K562 (cell line): Measurements from ENCODE around the gene SEC24C. TPM values are rescaled to one million over a fixed set of nuclear protein-coding genes. Genes with fewer than 3 reads are reported as not detected.

ENCODE experiments used
- ADNP ChIP-seq: fragments of 200-800 bp; sonication (Bioruptor generic); IDR thresholded peaks from 2 replicates; pipeline ENCODE4 v1.6.1; 2016; ENCODE audit warnings: missing genetic modification characterization, missing compliant biosample characterization
- C11orf30 ChIP-seq: fragments of 450-650 bp; IDR thresholded peaks from 2 replicates; pipeline ENCODE4 v1.6.1; 2016; ENCODE audit warnings: low read depth, mild to moderate bottlenecking
- NCOA2 ChIP-seq, 2 experiments: fragments of 450-650 bp; IDR thresholded peaks; 2 replicates each; pipeline ENCODE4 v1.6.1; 2018; ENCODE audit warnings: mild to moderate bottlenecking in 2 of 2, moderate library complexity in 1 of 2; ENCODE audit not compliant: partially characterized antibody in 2 of 2
- polyA plus RNA-seq, 8 experiments: library from polyadenylated mRNA; depleted of rRNA in 4 of 8; stranded (reverse) in 5 of 8; unstranded in 3 of 8; fragments of >200 nt; fragmentation: Nextera tagmentation in 2 of 8; fragmentation: Illumina TruSeq in 1 of 8; extraction: Ambion mirVana in 2 of 8; extraction: Trizol in 1 of 8; gene quantifications; 2 replicates each; pipeline versions ENCODE4 v1.2.1 to v1.2.3, GENCODE V29; 2011 to 2014; ENCODE audit warnings: inconsistent platforms in 1 of 8, missing spikeins in 1 of 8
- total RNA-seq, 7 experiments: library from RNA; depleted of rRNA in 6 of 7; stranded (reverse); fragments of >200 nt in 6 of 7; fragmentation: Illumina TruSeq in 2 of 7; extraction: Trizol in 2 of 7; gene quantifications; 2 replicates each; pipeline versions ENCODE4 v1.2.1 to v1.2.3, GENCODE V29; 2011 to 2021; ENCODE audit warnings: low replicate concordance in 1 of 7
- TF ChIP-seq, protein P1 (sequence below): fragments of 450-650 bp; IDR thresholded peaks from 2 replicates; pipeline ENCODE4 v1.6.1; 2018; ENCODE audit warnings: mild to moderate bottlenecking, low read depth; ENCODE audit not compliant: partially characterized antibody
- TF ChIP-seq, protein P2 (sequence below), 2 experiments: fragments of 450-650 bp; IDR thresholded peaks; 2 replicates each; pipeline ENCODE4 v1.6.1; 2016

Gene SEC24C
- total and polyA plus RNA-seq, 9 of the 15 experiments (the other 6 are each of a cell fraction or from before 2014, with no cell fraction given): 19.0 to 115 (median 70.5) TPM

DNA sequence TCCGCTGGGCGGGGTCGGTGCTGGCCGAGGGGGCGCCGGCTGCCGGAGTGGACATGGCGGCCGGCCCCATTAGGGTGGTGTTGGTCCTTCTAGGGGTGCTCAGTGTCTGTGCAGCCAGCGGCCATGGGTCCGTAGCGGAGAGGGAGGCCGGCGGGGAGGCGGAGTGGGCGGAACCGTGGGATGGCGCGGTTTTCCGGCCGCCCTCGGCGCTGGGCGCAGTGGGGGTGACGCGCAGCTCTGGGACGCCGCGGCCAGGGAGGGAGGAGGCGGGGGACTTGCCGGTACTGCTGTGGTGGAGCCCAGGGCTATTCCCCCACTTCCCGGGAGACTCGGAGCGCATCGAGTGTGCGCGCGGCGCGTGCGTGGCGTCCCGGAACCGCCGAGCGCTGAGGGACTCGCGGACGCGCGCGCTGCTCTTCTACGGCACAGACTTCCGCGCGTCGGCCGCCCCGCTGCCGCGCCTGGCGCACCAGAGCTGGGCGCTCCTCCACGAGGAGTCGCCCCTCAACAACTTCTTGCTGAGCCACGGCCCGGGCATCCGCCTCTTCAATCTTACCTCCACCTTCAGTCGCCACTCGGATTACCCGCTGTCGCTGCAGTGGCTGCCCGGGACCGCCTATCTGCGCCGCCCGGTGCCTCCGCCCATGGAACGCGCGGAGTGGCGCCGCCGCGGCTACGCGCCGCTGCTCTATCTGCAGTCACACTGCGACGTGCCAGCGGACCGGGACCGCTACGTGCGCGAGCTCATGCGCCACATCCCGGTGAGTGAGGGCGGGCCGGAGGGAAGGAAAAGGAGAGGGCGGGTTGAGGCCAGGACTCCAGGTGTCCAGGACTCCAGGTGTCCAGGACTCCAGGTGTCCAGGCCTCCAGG, 28.3 kb downstream of the SEC24C start (continued):
- TF ChIP-seq, protein P1, sequence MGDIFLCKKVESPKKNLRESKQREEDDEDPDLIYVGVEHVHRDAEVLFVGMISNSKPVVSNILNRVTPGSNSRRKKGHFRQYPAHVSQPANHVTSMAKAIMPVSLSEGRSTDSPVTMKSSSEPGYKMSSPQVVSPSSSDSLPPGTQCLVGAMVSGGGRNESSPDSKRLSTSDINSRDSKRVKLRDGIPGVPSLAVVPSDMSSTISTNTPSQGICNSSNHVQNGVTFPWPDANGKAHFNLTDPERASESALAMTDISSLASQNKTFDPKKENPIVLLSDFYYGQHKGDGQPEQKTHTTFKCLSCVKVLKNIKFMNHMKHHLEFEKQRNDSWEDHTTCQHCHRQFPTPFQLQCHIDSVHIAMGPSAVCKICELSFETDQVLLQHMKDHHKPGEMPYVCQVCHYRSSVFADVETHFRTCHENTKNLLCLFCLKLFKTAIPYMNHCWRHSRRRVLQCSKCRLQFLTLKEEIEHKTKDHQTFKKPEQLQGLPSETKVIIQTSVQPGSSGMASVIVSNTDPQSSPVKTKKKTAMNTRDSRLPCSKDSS: no peak
- TF ChIP-seq, protein P2, sequence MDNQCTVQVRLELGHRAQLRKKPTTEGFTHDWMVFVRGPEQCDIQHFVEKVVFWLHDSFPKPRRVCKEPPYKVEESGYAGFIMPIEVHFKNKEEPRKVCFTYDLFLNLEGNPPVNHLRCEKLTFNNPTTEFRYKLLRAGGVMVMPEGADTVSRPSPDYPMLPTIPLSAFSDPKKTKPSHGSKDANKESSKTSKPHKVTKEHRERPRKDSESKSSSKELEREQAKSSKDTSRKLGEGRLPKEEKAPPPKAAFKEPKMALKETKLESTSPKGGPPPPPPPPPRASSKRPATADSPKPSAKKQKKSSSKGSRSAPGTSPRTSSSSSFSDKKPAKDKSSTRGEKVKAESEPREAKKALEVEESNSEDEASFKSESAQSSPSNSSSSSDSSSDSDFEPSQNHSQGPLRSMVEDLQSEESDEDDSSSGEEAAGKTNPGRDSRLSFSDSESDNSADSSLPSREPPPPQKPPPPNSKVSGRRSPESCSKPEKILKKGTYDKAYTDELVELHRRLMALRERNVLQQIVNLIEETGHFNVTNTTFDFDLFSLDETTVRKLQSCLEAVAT (IDR thresholded peaks at IDR 0.05): peak; percentile 37 to 63; a peak in 3 of 4 replicates
- no peak for TF ChIP-seq NCOA2 (IDR thresholded peaks at IDR 0.05; ENCODE audit: partially characterized antibody in 2 of 2)
- TF ChIP-seq C11orf30: peak; percentile 86
- no peak for TF ChIP-seq ADNP
